ENCODE data around the gene BRDT. TPM values are rescaled to one million over a fixed set of nuclear protein-coding genes. Genes with fewer than 3 reads are reported as not detected.

The BRDT gene
- total RNA-seq, 1 donor from 2014 or later: not detected

GRCh38 chr1:92026806-92027205, 77.6 kb downstream of the BRDT start:
- no peak for TF ChIP-seq CTCF (IDR thresholded peaks at IDR 0.05; ENCODE audit: unreplicated experiment)
- Mint-ChIP-seq H3K27me3 (ENCODE audit: unreplicated experiment) (peaks cover 5% of the 10 kb centered on the region), H3K4me3 (ENCODE audit: unreplicated experiment) (no peak overlapping the region), H3K36me3 (ENCODE audit: low read depth, unreplicated experiment) (peaks cover 7% of the 10 kb centered on the region), H3K9me3 (ENCODE audit: unreplicated experiment) (no peaks in the 10 kb centered on the region), H3K27ac (ENCODE audit: unreplicated experiment) (no peak overlapping the region), H3K4me1 (ENCODE audit: unreplicated experiment) (peaks cover 24% of the 10 kb centered on the region)
- DNase-seq (ENCODE audit: low spot score): no peak

- H3K4me3 Mint-ChIP-seq (ENCODE audit: unreplicated experiment): peak overlapping the region; percentile 84
- H3K4me1 Mint-ChIP-seq (ENCODE audit: unreplicated experiment): peaks cover 25% of the 10 kb centered on the region
- H3K9me3 Mint-ChIP-seq (ENCODE audit: unreplicated experiment): no peaks in the 10 kb centered on the region
- DNase-seq (ENCODE audit: low spot score): peak; percentile 6
- H3K27me3 Mint-ChIP-seq (ENCODE audit: unreplicated experiment): peaks cover 7% of the 10 kb centered on the region
- no peak overlapping the region for H3K27ac Mint-ChIP-seq (ENCODE audit: unreplicated experiment)
- peaks cover 7% of the 10 kb centered on the region for H3K36me3 Mint-ChIP-seq (ENCODE audit: low read depth, unreplicated experiment)
- no peak for TF ChIP-seq CTCF (IDR thresholded peaks at IDR 0.05; ENCODE audit: unreplicated experiment)
Measured at GRCh38 chr1:92029241-92029922, 80.2 kb downstream of the BRDT start.

GRCh38 chr1:92030656-92031107, 81.5 kb downstream of the BRDT start:
- Mint-ChIP-seq H3K27me3 (ENCODE audit: unreplicated experiment) (peaks cover 7% of the 10 kb centered on the region), H3K4me3 (ENCODE audit: unreplicated experiment) (peak overlapping the region; percentile 90), H3K4me1 (ENCODE audit: unreplicated experiment) (peaks cover 25% of the 10 kb centered on the region), H3K27ac (ENCODE audit: unreplicated experiment) (peak overlapping the region; percentile 72), H3K36me3 (ENCODE audit: low read depth, unreplicated experiment) (peaks cover 7% of the 10 kb centered on the region), H3K9me3 (ENCODE audit: unreplicated experiment) (no peaks in the 10 kb centered on the region)
- peak; percentile 10 for DNase-seq (ENCODE audit: low spot score)
- no peak for TF ChIP-seq CTCF (IDR thresholded peaks at IDR 0.05; ENCODE audit: unreplicated experiment)

GRCh38 chr1:92031281-92032110, 82.3 kb downstream of the BRDT start:
- H3K36me3 Mint-ChIP-seq (ENCODE audit: low read depth, unreplicated experiment): peaks cover 7% of the 10 kb centered on the region
- H3K4me3 Mint-ChIP-seq (ENCODE audit: unreplicated experiment): no peak overlapping the region
- no peaks in the 10 kb centered on the region for H3K9me3 Mint-ChIP-seq (ENCODE audit: unreplicated experiment)
- peak overlapping the region; percentile 72 for H3K27ac Mint-ChIP-seq (ENCODE audit: unreplicated experiment)
- TF ChIP-seq CTCF (IDR thresholded peaks at IDR 0.05; ENCODE audit: unreplicated experiment): no peak
- H3K4me1 Mint-ChIP-seq (ENCODE audit: unreplicated experiment): peaks cover 25% of the 10 kb centered on the region
- peaks cover 7% of the 10 kb centered on the region for H3K27me3 Mint-ChIP-seq (ENCODE audit: unreplicated experiment)
- no peak for DNase-seq (ENCODE audit: low spot score)

- no peak for TF ChIP-seq CTCF (IDR thresholded peaks at IDR 0.05; ENCODE audit: unreplicated experiment)
Measured at GRCh38 chr1:92037400-92037799, 88.2 kb downstream of the BRDT start.

More at GRCh38 chr1:92037400-92037799, 88.2 kb downstream of the BRDT start:
- no peaks in the 10 kb centered on the region for H3K4me1 Mint-ChIP-seq (ENCODE audit: unreplicated experiment)
- H3K27ac Mint-ChIP-seq (ENCODE audit: unreplicated experiment): no peak overlapping the region
- H3K9me3 Mint-ChIP-seq (ENCODE audit: unreplicated experiment): no peaks in the 10 kb centered on the region
- no peak overlapping the region for H3K4me3 Mint-ChIP-seq (ENCODE audit: unreplicated experiment)
- DNase-seq (ENCODE audit: low spot score): no peak
- H3K27me3 Mint-ChIP-seq (ENCODE audit: unreplicated experiment): peaks cover 2% of the 10 kb centered on the region
- H3K36me3 Mint-ChIP-seq (ENCODE audit: low read depth, unreplicated experiment): no peaks in the 10 kb centered on the region

Measured in endothelial cell (in vitro differentiated cells).